ENCODE measurements around the gene CYP46A1.

CYP46A1 gene

DNA sequence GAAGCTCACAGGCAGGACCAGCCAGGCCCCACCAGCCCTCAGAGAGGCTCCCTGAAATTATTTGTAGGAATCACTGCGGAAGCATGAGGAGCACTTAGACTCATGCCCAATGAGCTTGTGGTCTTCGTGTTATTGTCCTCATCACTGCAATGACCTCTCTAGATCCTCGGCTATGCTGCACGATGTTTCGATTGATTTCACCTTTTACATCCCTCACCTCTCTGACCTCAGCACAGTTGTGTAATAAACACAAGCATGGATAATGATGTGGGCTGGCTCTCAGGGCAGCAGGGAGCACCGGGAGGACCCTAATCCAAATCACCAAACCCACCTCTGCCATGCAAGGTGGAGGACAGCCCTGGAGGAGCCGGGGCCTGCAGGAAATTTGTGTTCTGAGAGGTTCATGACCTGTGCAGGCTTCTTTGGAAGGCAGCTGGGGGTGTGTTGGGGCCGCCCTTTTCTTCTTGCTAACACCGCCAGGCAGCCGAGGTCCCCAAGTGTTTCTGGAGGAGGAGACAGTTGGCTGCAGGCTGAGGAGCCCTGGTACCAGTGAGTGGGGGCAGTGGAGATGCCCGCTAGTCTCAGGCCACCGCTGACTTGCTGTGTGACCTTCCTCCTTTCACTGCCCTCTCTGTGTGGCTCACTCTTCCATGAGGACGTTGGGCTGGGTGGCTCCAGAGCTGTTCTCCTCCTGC, 79.6 kb downstream of the CYP46A1 start:
- no peak for DNase-seq

DNA sequence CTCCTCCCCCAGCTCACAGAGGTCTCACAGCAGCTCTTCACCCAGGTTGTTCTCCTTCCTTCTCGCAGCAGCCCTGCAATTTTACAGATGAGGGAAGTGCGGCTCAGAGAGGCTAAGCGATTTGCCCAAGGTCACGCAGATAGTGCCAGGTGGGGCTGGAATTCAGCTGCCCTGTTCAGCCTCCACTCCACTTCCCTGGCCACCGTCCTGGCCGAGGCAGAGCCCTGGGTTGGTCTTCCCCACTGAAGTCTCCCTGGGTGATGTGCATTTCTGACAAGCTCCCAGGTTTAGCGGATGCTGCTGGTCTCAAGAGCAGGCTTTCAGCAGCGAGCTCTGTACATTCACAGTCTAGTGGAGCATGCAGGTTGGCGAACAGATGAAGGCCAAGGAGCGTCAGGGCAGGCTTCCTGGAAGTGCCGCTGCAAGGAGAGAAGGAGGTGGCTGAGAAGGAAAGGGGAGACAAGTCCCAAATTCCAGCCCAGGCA, 80.2 kb downstream of the CYP46A1 start:
- DNase-seq = no peak

DNA sequence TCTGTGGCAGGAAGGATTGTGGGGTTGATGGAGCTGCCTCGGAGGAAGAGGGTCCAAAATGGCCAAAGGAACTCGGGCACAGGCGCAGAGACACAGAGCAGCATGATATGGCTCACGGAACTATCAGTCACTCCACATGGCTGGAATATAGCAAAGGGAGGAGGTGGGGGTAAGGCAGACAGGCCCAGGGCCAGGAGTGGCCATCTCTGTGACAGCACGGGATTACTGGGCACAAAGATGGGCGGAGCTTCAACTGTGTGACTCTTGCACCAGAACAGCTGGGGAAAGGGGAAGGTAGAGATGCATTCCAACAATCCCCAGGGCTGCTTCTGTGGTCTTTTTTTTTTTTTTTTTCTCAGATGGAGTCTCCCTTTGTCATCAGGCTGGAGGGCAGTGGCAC, 84.3 kb downstream of the CYP46A1 start:
- no peak for DNase-seq

DNA sequence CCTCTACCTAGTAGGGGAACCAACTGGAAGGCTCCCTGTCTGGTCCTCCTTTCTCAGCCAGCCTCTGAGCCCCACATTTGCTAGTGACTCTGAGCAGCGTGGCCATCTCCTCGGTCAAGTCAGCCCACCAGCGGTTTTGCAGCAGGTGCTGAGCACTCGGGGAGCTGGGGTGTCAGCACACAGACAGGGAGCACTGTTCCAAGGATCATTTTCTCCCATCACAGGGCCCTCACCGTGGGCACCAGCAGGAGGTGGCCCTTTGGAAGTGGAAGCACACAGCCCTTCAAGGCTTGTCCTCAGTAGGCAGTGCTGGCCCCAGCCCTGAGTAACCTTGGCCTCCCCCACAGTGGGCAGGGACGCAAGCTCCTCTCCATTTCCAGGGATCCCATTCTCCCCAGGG, 85.0 kb downstream of the CYP46A1 start:
- DNase-seq = no peak

DNA sequence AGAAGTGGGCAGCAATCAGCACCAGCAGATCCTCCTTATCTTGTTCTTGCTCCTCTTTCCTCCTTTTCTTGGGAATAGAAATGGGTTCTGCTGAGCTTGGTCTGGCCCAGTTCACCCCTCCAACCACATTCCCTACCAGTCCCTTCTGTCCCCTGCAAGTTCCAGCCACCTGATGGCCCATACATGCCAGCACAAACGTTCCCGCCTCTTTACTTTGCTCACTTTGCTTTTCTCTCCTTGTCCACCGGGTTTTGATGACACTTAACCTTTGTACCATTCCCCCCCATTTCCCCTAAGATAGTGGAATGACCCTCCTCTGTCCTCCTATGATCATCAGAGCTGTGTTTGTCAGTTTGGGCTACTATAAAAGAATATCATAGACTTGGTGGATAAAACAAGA, 85.7 kb downstream of the CYP46A1 start:
- no peak for DNase-seq

DNA sequence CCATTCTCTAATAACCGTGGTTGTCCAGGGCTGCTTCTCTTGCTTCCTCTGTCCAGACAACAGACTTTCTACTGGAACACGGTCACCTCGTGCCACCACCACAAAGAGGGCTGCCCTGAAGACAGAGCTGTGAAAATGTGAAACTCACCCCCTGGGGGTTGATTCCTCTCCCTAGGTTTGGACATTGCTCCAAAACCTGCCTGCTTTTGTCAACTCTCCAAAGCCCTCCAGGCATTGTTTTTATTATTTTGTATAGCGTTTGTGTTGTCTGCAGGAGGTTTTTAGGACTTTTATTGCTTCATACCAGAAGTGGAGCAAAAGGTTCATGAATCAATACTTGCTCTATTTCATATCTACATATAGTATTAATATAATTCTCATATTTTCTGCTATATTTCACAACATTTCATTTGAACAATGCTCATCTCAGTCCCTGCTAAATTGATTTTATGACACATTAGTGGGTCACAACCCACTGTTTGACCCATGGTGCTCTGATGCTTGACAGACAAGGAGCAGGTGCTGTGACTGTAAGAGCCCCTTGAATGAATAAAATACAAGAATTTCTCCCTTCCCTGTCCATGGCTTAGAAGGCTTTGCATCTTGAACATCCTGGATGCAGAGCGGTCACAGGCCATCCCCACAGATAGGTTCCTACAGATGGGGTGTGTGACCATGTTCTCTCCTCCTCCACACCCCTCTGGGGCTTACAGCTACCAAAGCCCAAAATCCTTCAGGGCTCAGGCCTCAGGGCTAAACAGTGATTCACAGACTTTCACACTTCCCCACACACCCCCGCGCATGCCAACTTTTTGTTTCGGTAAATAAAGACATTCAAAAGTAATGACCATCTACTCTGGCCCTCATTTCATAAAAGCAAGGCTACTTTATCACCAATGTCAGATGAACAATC, 88.5 kb downstream of the CYP46A1 start:
- DNase-seq = no peak

DNA sequence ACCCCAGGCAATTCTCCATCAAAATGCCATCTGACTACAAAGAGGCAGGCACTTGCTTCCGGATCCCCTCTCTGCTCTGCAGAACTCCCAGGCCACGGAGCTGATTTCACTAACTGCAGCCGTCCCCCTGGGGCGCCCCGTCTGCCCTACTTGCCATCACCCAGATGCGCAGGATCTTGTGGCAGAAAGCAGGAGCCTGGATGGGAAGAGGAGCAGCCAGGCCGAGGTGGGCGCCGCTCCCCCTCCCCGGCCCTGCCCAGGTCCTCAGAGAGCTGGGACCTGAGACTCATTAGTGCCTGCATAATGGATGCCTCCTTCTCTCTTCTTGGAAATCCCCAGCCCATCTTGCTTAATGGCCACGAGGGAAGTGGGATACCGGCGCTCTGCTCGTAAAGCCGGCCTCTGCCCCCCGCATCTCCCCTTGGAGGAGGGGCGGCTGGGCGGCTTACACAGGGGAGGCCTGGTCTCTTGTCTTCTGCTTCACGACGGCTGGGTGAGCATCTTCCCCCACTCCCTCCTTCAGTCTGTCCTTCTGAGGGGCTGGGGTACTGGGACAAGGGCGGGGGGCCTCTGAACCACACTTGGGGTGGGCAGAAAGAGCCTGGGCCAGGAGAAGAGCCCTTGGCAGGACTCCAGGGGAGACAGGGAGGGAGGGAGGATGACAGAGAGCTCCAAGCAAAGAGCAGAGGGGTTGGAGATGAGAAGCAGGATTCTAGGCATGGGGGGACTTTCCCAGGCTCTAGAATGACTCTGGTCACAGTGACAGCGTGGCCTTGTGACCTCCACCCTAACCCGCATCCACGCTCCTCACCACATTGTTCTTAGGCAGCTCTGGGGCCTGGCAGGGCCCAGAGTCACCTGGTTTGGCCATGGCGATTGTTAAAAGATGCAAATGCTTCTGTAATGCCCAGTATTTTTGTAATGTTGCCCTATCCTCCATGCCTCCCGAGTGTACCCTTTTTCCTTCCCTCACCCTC, 89.7 kb downstream of the CYP46A1 start:
- DNase-seq = peak; percentile 86

DNA sequence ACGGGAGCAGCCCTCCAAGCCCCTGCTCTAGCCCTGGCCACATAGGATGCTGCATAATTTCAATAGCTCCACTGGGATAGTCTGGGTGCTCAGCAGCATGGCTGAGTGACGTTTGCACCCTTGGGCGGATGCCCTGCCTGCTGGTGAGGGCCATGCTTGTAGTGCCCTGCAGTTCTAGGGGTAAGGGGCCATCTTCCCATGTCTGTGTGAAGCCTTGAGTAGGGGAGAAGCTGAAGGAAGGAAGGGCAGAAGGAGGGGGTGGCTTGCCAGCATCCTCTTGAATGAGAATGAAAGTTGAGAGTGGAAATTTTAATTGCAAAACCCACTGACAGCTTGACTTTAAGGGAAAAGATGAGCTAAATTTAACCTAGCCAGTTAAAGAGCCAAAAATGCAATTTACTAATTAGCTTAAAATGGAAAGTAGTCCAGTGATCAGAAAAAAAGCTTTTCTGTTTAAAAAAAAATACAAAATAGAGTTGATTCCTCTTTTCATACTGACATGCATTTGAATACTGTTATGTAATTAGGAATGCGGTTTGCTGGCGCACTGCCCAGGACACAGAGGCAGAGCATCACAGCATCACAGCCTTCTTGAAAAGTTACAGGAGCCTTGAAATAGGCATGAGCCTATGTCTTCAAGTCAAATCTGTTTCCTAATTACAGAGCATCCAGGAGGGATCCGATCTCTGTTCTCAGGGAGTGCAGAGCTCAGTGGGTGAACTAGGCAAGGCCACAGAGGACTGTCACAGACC, 90.6 kb downstream of the CYP46A1 start:
- DNase-seq = no peak

DNA sequence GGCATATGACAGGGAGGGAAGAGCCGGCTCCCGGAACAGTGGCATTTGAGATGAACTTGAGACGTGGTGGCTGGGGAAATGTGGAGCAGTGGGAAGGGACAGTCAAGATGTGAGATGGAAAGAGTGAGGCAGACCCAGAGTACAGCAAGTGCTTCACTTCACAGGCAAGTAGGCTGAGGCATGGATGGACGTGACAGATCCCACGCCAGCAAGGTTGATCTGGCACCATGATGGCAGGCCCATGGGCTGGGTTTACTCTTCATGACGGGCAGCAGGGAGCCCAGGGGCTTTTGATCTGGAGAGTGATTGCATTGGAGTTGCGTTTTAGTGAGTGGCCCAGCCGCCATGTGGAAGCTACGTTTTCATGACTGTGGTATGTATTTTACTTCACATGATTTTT, 91.3 kb downstream of the CYP46A1 start:
- no peak for DNase-seq
